Measurements from ENCODE around the gene ATF7IP2. TPM values are rescaled to one million over a fixed set of nuclear protein-coding genes. Genes with fewer than 3 reads are reported as not detected.

ATF7IP2 gene
- total RNA-seq, 1 experiment from 2014 or later = 22.8 TPM

GRCh38 chr16:10519297-10519696 is 133.4 kb downstream of the ATF7IP2 start:
- 0 out of 2 replicates have a peak, but pooled peaks cover 4% of the 10 kb centered on the region for H3K9me3 Mint-ChIP-seq
- H3K4me1 Mint-ChIP-seq = peaks cover 2% of the 10 kb centered on the region
- TF ChIP-seq GRHL2 (CRISPR knock-in tag; IDR thresholded peaks at IDR 0.05; ENCODE audit: insufficient replicate concordance, severe bottlenecking) (no peak), SOX15 (CRISPR knock-in tag; IDR thresholded peaks at IDR 0.05) (no peak)
- H3K4me3 Mint-ChIP-seq = no peak overlapping the region
- ATAC-seq (no peak), DNase-seq (ENCODE audit: low spot score) (no peak)
- H3K36me3 Mint-ChIP-seq = no peaks in the 10 kb centered on the region
- ChIA-PET POLR2A (no interaction called here), CTCF (interaction anchor here (1.2 kb wide), 1 partner anchor 218 kb away, joined by 6 read pairs; no protein-coding TSS in a partner anchor)
- H3K27ac Mint-ChIP-seq = no peak overlapping the region
- no peaks in the 10 kb centered on the region; the same call in 1 of the 2 replicates for H3K27me3 Mint-ChIP-seq (ENCODE audit: low read depth)

- Mint-ChIP-seq H3K27ac (no peak overlapping the region), H3K9me3 (0 out of 2 replicates have a peak, but pooled peaks cover 4% of the 10 kb centered on the region), H3K4me3 (no peak overlapping the region), H3K4me1 (no peaks in the 10 kb centered on the region; the same call in 1 of the 2 replicates), H3K27me3 (ENCODE audit: low read depth) (no peaks in the 10 kb centered on the region; the same call in 1 of the 2 replicates), H3K36me3 (no peaks in the 10 kb centered on the region)
- ChIA-PET POLR2A (interaction anchor here (1.0 kb wide), 1 partner anchor 212 kb away, joined by 3 read pairs; no protein-coding TSS in a partner anchor), CTCF (interaction anchor here (0.6 to 2.1 kb wide), 7 partner anchors 22 to 658 kb away, joined by 3 to 7 read pairs (median 3); no protein-coding TSS in a partner anchor)
- TF ChIP-seq FOXK1 (CRISPR knock-in tag; IDR thresholded peaks at IDR 0.05) = no peak
- peak; percentile 96 for TF ChIP-seq GABPB1 (CRISPR knock-in tag; IDR thresholded peaks at IDR 0.05)
- ATAC-seq (no peak), DNase-seq (ENCODE audit: low spot score) (no peak)
These were observed 134.3 kb downstream of the ATF7IP2 start for GRCh38 chr16:10519929-10520868.

GRCh38 chr16:10520869-10521578 is 135.2 kb downstream of the ATF7IP2 start:
- ATAC-seq (no peak), DNase-seq (ENCODE audit: low spot score) (no peak)
- ChIA-PET POLR2A (interaction anchor here (1.0 kb wide), 1 partner anchor 211 kb away, joined by 3 read pairs; no protein-coding TSS in a partner anchor), CTCF (interaction anchor here (0.8 to 2.1 kb wide), 12 partner anchors 13 to 398 kb away, joined by 3 to 15 read pairs (median 3); partner anchors contain the start of gene NUBP1)
- no peaks in the 10 kb centered on the region for H3K36me3 Mint-ChIP-seq
- H3K9me3 Mint-ChIP-seq = 0 out of 2 replicates have a peak, but pooled peaks cover 1% of the 10 kb centered on the region
- TF ChIP-seq ZNF263 (CRISPR knock-in tag; IDR thresholded peaks at IDR 0.05; ENCODE audit: low read depth) (no peak), ATF6 (CRISPR knock-in tag; IDR thresholded peaks at IDR 0.05) (no peak), E2F5 (CRISPR knock-in tag; IDR thresholded peaks at IDR 0.05) (no peak), AFF4 (CRISPR knock-in tag; IDR thresholded peaks at IDR 0.05; ENCODE audit: borderline replicate concordance) (no peak), SMAD3 (CRISPR knock-in tag; IDR thresholded peaks at IDR 0.05; ENCODE audit: borderline replicate concordance) (no peak), USF2 (CRISPR knock-in tag; IDR thresholded peaks at IDR 0.05) (no peak), GRHL2 (CRISPR knock-in tag; IDR thresholded peaks at IDR 0.05; ENCODE audit: insufficient replicate concordance, severe bottlenecking) (no peak), ZNF396 (CRISPR knock-in tag; IDR thresholded peaks at IDR 0.05; ENCODE audit: borderline replicate concordance) (no peak), ZNF232 (CRISPR knock-in tag; IDR thresholded peaks at IDR 0.05) (no peak), ZMAT4 (CRISPR knock-in tag; IDR thresholded peaks at IDR 0.05) (no peak), ZNF219 (CRISPR knock-in tag; IDR thresholded peaks at IDR 0.05; ENCODE audit: borderline replicate concordance) (no peak), NFATC4 (CRISPR knock-in tag; IDR thresholded peaks at IDR 0.05) (no peak), ZNF671 (CRISPR knock-in tag; IDR thresholded peaks at IDR 0.05) (no peak), ZBTB21 (CRISPR knock-in tag; IDR thresholded peaks at IDR 0.05; ENCODE audit: borderline replicate concordance) (no peak)
- no peak overlapping the region for H3K27ac Mint-ChIP-seq
- no peaks in the 10 kb centered on the region; the same call in 1 of the 2 replicates for H3K4me1 Mint-ChIP-seq
- H3K27me3 Mint-ChIP-seq (ENCODE audit: low read depth) = no peaks in the 10 kb centered on the region; the same call in 1 of the 2 replicates
- no peak overlapping the region for H3K4me3 Mint-ChIP-seq
